Measurements from ENCODE around the gene LDB2. TPM values are rescaled to one million over a fixed set of nuclear protein-coding genes. Genes with fewer than 3 reads are reported as not detected.
A peak's percentile ranks its signal among the peaks of the same experiment; 100 is the strongest.

The LDB2 gene
- total RNA-seq, 3 donors from 2014 or later, result 34.5 to 68.8 (median 36.5) TPM

- Histone ChIP-seq H3K4me3 (no peak overlapping the region), H3K36me3 (no peaks in the 10 kb centered on the region), H3K27me3 (no peaks in the 10 kb centered on the region), H3K27ac (no peak overlapping the region), H3K4me1 (no peaks in the 10 kb centered on the region), H3K9me3 (no peaks in the 10 kb centered on the region)
- no peak for DNase-seq (ENCODE audit: low spot score in 2 of 2)
- intact Hi-C loops (cut with DNase I; ENCODE audit: low total_unique reads), result no loop called here
- TF ChIP-seq POLR2A (IDR thresholded peaks at IDR 0.05), result no peak
- TF ChIP-seq CTCF (IDR thresholded peaks at IDR 0.05), result no peak
- TF ChIP-seq POLR2AphosphoS5 (IDR thresholded peaks at IDR 0.05), result no peak
Measured at GRCh38 chr4:16579866-16580265, 318.6 kb downstream of the LDB2 start.

- H3K36me3 ChIP-seq, result no peaks in the 10 kb centered on the region
- H3K9me3 ChIP-seq, result no peaks in the 10 kb centered on the region
- no peak overlapping the region for H3K4me3 ChIP-seq
- H3K27me3 ChIP-seq, result no peaks in the 10 kb centered on the region
- peaks cover 5 to 7% of the 10 kb centered on the region in 2 donors for H3K4me1 ChIP-seq
- intact Hi-C loops (cut with DNase I; ENCODE audit: low total_unique reads), result no loop called here
- no peak overlapping the region for H3K27ac ChIP-seq
- no peak for DNase-seq (ENCODE audit: low spot score in 2 of 2)
- TF ChIP-seq POLR2A (IDR thresholded peaks at IDR 0.05), result no peak
- no peak for TF ChIP-seq CTCF (IDR thresholded peaks at IDR 0.05)
- no peak for TF ChIP-seq POLR2AphosphoS5 (IDR thresholded peaks at IDR 0.05)
Measured at GRCh38 chr4:16577177-16577576, 321.3 kb downstream of the LDB2 start.

DNA sequence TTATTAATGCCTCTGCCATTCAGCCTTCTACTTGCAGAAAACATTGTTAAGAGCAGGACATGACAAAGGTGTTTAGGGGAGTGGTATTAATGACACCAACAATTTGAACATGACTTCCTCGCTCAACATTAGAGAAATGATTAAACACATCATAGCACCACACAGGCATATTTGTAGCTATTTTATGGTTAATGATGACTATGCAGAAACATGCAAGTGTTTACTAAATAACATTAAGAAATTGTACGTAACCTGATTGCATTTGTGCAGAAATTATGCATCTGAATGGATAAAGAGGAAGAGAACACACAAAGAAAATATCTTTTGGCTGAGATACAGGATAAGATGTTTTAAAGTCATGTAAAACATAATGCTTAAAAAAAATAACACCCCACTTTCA lies 323.5 kb downstream of the LDB2 start:
- intact Hi-C loops (cut with DNase I; ENCODE audit: low total_unique reads), result no loop called here
- no peak for DNase-seq (ENCODE audit: low spot score in 2 of 2)

GRCh38 chr4:16573739-16574138 lies 324.7 kb downstream of the LDB2 start:
- Histone ChIP-seq H3K27ac (peak overlapping the region; percentile 21 to 75), H3K9me3 (no peaks in the 10 kb centered on the region), H3K36me3 (no peaks in the 10 kb centered on the region), H3K27me3 (no peaks in the 10 kb centered on the region), H3K4me1 (peaks cover 5 to 7% of the 10 kb centered on the region in 2 donors), H3K4me3 (no peak overlapping the region)
- intact Hi-C loops (cut with DNase I; ENCODE audit: low total_unique reads), result no loop called here
- TF ChIP-seq POLR2AphosphoS5 (IDR thresholded peaks at IDR 0.05), result peak in 1 of 3 donors; percentile 14
- TF ChIP-seq CTCF (IDR thresholded peaks at IDR 0.05), result no peak
- no peak for TF ChIP-seq POLR2A (IDR thresholded peaks at IDR 0.05)
- peak in 1 of 2 donors; percentile 53 for DNase-seq (ENCODE audit: low spot score in 2 of 2)

More for the DNA sequence above, 323.5 kb downstream of the LDB2 start:
- no peaks in the 10 kb centered on the region for H3K27me3 ChIP-seq
- TF ChIP-seq POLR2AphosphoS5 (IDR thresholded peaks at IDR 0.05) (no peak), CTCF (IDR thresholded peaks at IDR 0.05) (no peak), POLR2A (IDR thresholded peaks at IDR 0.05) (no peak)
- H3K27ac ChIP-seq, result no peak overlapping the region
- no peaks in the 10 kb centered on the region for H3K36me3 ChIP-seq
- H3K4me1 ChIP-seq, result peaks cover 5 to 7% of the 10 kb centered on the region in 2 donors
- H3K4me3 ChIP-seq, result no peak overlapping the region
- no peaks in the 10 kb centered on the region for H3K9me3 ChIP-seq

DNA sequence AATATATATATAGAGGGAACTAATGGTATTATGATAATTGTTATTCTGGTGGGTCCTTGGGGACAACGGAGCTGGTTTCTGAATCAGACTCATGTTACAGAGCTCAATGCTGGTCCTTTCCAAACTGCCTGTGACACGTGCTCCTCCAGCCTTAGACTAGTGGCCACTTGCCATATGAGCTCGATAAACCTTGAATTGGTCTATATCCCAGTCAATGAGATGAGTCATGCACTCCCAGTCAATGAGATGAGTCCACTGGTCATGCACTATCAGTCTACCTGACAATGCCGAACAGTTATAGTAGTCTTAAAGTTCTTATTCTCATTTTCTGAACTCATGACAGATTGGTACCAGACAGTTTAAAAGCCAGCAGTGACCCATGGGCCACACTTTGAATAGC lies 325.2 kb downstream of the LDB2 start:
- H3K4me1 ChIP-seq, result peaks cover 5 to 7% of the 10 kb centered on the region in 2 donors
- H3K4me3 ChIP-seq, result no peak overlapping the region
- TF ChIP-seq CTCF (IDR thresholded peaks at IDR 0.05) (no peak), POLR2AphosphoS5 (IDR thresholded peaks at IDR 0.05) (no peak), POLR2A (IDR thresholded peaks at IDR 0.05) (no peak)
- intact Hi-C loops (cut with DNase I; ENCODE audit: low total_unique reads), result no loop called here
- no peaks in the 10 kb centered on the region for H3K9me3 ChIP-seq
- DNase-seq (ENCODE audit: low spot score in 2 of 2), result no peak
- no peaks in the 10 kb centered on the region for H3K36me3 ChIP-seq
- H3K27ac ChIP-seq, result peak overlapping the region; percentile 21 to 75
- H3K27me3 ChIP-seq, result no peaks in the 10 kb centered on the region

Data from breast epithelium (tissue), 4 donors.